Left kidney (tissue), 2 donors: ENCODE data around the gene CEMIP2. TPM values are rescaled to one million over a fixed set of nuclear protein-coding genes. Genes with fewer than 3 reads are reported as not detected.

Source experiments
- DNase-seq: peaks from one replicate; pipeline ENCODE4 v3.0.0-alpha.2; 2013
- polyA plus RNA-seq: library from polyadenylated mRNA; unstranded; fragments of 120-200 nt; gene quantifications from one replicate; pipeline ENCODE4 v1.2.1, GENCODE V29; 2013; ENCODE audit not compliant: insufficient read length

CEMIP2 gene
- polyA plus RNA-seq, 1 donor = 34.3 TPM

- DNase-seq = no peak
Observed at GRCh38 chr9:71644819-71645362, 123.4 kb downstream of the CEMIP2 start.

GRCh38 chr9:71643330-71643729 lies 125.0 kb downstream of the CEMIP2 start:
- DNase-seq = no peak

- no peak for DNase-seq
Observed at GRCh38 chr9:71642056-71642455, 126.3 kb downstream of the CEMIP2 start.

GRCh38 chr9:71638627-71639026 lies 129.7 kb downstream of the CEMIP2 start:
- no peak for DNase-seq

- no peak for DNase-seq
Observed at GRCh38 chr9:71637926-71638325, 130.4 kb downstream of the CEMIP2 start.

GRCh38 chr9:71637375-71637774 lies 130.9 kb downstream of the CEMIP2 start:
- no peak for DNase-seq

GRCh38 chr9:71636143-71636839 lies 132.0 kb downstream of the CEMIP2 start:
- no peak for DNase-seq

GRCh38 chr9:71634752-71635151 lies 133.6 kb downstream of the CEMIP2 start:
- no peak for DNase-seq

Other genes with a start within 250 kb of the CEMIP2 start
- 29.9 TPM for gene ABHD17B, start 142.7 kb upstream of the CEMIP2 start, polyA plus RNA-seq
- 21.8 TPM for gene C9orf85, start 143.1 kb upstream of the CEMIP2 start, polyA plus RNA-seq